OCI-LY7 (cell line): ENCODE data around the gene TSHZ2. TPM values are rescaled to one million over a fixed set of nuclear protein-coding genes. Genes with fewer than 3 reads are reported as not detected.

Experiments used
- BruUV-seq: library from RNA; stranded (reverse); fragments of 400-500 nt; replicated peaks from 2 replicates; lab custom pipeline; 2021; lab: Mats Ljungman, UMichigan
- CTCF ChIA-PET: fragments of 300-600 bp; sonication (Branson Sonifier 250); formaldehyde crosslinking; loops from one replicate; lab custom pipeline; 2022; ENCODE audit warnings: antibody characterized with exemption; ENCODE audit not compliant: unreplicated experiment; lab: Charles Lee
- POLR2A ChIA-PET: fragments of 300-600 bp; sonication (Branson Sonifier 250); formaldehyde crosslinking; loops from one replicate; lab custom pipeline; 2022; ENCODE audit warnings: antibody characterized with exemption; lab: Charles Lee
- DNase-seq: peaks from one replicate; pipeline ENCODE4 v3.0.0-alpha.2; 2015; ENCODE audit warnings: low spot score
- H2AFZ ChIP-seq: fragments of 200-600 bp; sonication (generic), shearing (Covaris generic); 2 replicates; pipeline ENCODE4 v1.6.1; 2014; ENCODE audit warnings: mild to moderate bottlenecking, antibody characterized with exemption, low read length, moderate library complexity
- H3K27ac ChIP-seq: fragments of 200-600 bp; sonication (generic); 2 replicates; pipeline ENCODE4 v1.5.1; 2014; ENCODE audit warnings: mixed run types, low read depth, mild to moderate bottlenecking, moderate library complexity, low read length, inconsistent platforms; ENCODE audit not compliant: poor library complexity, severe bottlenecking
- H3K36me3 ChIP-seq: fragments of 200-600 bp; sonication (generic); 2 replicates; pipeline ENCODE4 v1.6.1; 2014; ENCODE audit warnings: mild to moderate bottlenecking, antibody characterized with exemption, low read length, moderate library complexity, mixed read lengths; ENCODE audit not compliant: insufficient read depth
- H3K4me1 ChIP-seq: fragments of 200-600 bp; sonication (generic); 2 replicates; pipeline ENCODE4 v1.5.1; 2014; ENCODE audit warnings: mild to moderate bottlenecking, low read length; ENCODE audit not compliant: insufficient read depth, poor library complexity, severe bottlenecking
- H3K4me2 ChIP-seq: fragments of 200-600 bp; sonication (generic); 2 replicates; pipeline ENCODE4 v1.6.1; 2014; ENCODE audit warnings: mild to moderate bottlenecking, low read length
- H3K4me3 ChIP-seq: fragments of 200-600 bp; sonication (generic); 2 replicates; pipeline ENCODE4 v1.5.1; 2014; ENCODE audit warnings: mild to moderate bottlenecking, low read depth, low read length; ENCODE audit not compliant: poor library complexity, severe bottlenecking
- H3K79me2 ChIP-seq: fragments of 200-600 bp; sonication (generic); 2 replicates; pipeline ENCODE4 v1.6.1; 2016; ENCODE audit warnings: low read depth, mild to moderate bottlenecking, low read length, moderate library complexity, mixed read lengths; ENCODE audit not compliant: insufficient read depth
- H3K9me2 ChIP-seq: fragments of 200-600 bp; sonication (generic); 2 replicates; pipeline ENCODE4 v1.6.1; 2016; ENCODE audit warnings: mild to moderate bottlenecking, low read length, mixed read lengths; ENCODE audit not compliant: insufficient read depth
- H3K9me3 ChIP-seq: fragments of 200-600 bp; sonication (generic); 2 replicates; pipeline ENCODE4 v1.6.1; 2014; ENCODE audit warnings: mild to moderate bottlenecking, mixed run types, low read length, mixed read lengths
- H4K20me1 ChIP-seq: fragments of 200-600 bp; sonication (generic); 2 replicates; pipeline ENCODE4 v1.6.1; 2014; ENCODE audit warnings: mild to moderate bottlenecking, antibody characterized with exemption, low read length, moderate library complexity, mixed read lengths; ENCODE audit not compliant: insufficient read depth
- CTCF ChIP-seq: fragments of 200-600 bp; sonication (generic); conservative IDR thresholded peaks from 2 replicates; pipeline ENCODE4 v1.5.1; 2014; ENCODE audit warnings: mild to moderate bottlenecking, antibody characterized with exemption, low read length, moderate library complexity, mixed read lengths
- EZH2phosphoT487 ChIP-seq: fragments of 200-600 bp; sonication (generic); IDR thresholded peaks from 2 replicates; pipeline ENCODE4 v1.6.1; 2018; ENCODE audit warnings: low read depth, borderline replicate concordance, mild to moderate bottlenecking, mixed run types, antibody characterized with exemption, low read length, moderate library complexity, mixed read lengths
- intact Hi-C: fragments of 100-400 bp; cut with micrococcal nuclease; formaldehyde crosslinking; loops from one replicate; pipeline ENCODE4 v1.10.0; 2022; ENCODE audit not compliant: unreplicated experiment
- total RNA-seq, 2 experiments: library from RNA; depleted of rRNA in 1 of 2; stranded (reverse); fragments of >200 nt in 1 of 2; shearing (Covaris generic) in 1 of 2; gene quantifications; 2 replicates each; pipeline ENCODE4 v1.2.3, GENCODE V29; 2014 to 2022

TSHZ2 gene
- total RNA-seq, 2 experiments from 2014 or later: not detected

GRCh38 chr20:53444401-53445149 is 472.4 kb downstream of the TSHZ2 start:
- H3K79me2 ChIP-seq: no peaks in the 10 kb centered on the region
- no peaks in the 10 kb centered on the region for H3K9me2 ChIP-seq
- H3K4me2 ChIP-seq: no peak overlapping the region
- no peak overlapping the region for H3K27ac ChIP-seq
- no peak overlapping the region for H2AFZ ChIP-seq
- no peaks in the 10 kb centered on the region for H4K20me1 ChIP-seq
- H3K4me1 ChIP-seq: no peaks in the 10 kb centered on the region
- BruUV-seq: no TSS peak
- intact Hi-C loops: no loop called here
- no peak for DNase-seq
- CTCF ChIA-PET: no interaction called here
- TF ChIP-seq CTCF (no peak), EZH2phosphoT487 (no peak)
- H3K36me3 ChIP-seq: no peaks in the 10 kb centered on the region
- POLR2A ChIA-PET: no interaction called here
- H3K4me3 ChIP-seq: no peak overlapping the region
- H3K9me3 ChIP-seq: peaks cover 23% of the 10 kb centered on the region

- no peaks in the 10 kb centered on the region for H3K79me2 ChIP-seq
- H3K27ac ChIP-seq: no peak overlapping the region
- no peak for TF ChIP-seq EZH2phosphoT487
- no peak for TF ChIP-seq CTCF
- H3K36me3 ChIP-seq: no peaks in the 10 kb centered on the region
- peaks cover 23% of the 10 kb centered on the region for H3K9me3 ChIP-seq
- intact Hi-C loops: no loop called here
- no peak overlapping the region for H3K4me3 ChIP-seq
- H4K20me1 ChIP-seq: no peaks in the 10 kb centered on the region
- DNase-seq: no peak
- no TSS peak for BruUV-seq
- CTCF ChIA-PET: no interaction called here
- no peaks in the 10 kb centered on the region for H3K4me1 ChIP-seq
- no peaks in the 10 kb centered on the region for H3K9me2 ChIP-seq
- POLR2A ChIA-PET: no interaction called here
- H3K4me2 ChIP-seq: no peak overlapping the region
- no peak overlapping the region for H2AFZ ChIP-seq
Measured at GRCh38 chr20:53445321-53445731, 473.2 kb downstream of the TSHZ2 start.

- TF ChIP-seq CTCF: no peak
- no peak for TF ChIP-seq EZH2phosphoT487
- Histone ChIP-seq H4K20me1 (no peaks in the 10 kb centered on the region), H3K79me2 (no peaks in the 10 kb centered on the region), H3K4me1 (no peaks in the 10 kb centered on the region), H3K4me3 (no peak overlapping the region), H3K36me3 (no peaks in the 10 kb centered on the region), H3K9me3 (peaks cover 23% of the 10 kb centered on the region), H3K4me2 (no peak overlapping the region), H3K27ac (no peak overlapping the region), H2AFZ (no peak overlapping the region), H3K9me2 (no peaks in the 10 kb centered on the region)
- intact Hi-C loops: no loop called here
- ChIA-PET POLR2A (interaction anchor here (0.7 kb wide), 2 partner anchors 52 to 115 kb away, joined by 4 read pairs; no protein-coding TSS in a partner anchor), CTCF (no interaction called here)
- no peak for DNase-seq
- no TSS peak for BruUV-seq
Measured at GRCh38 chr20:53445932-53446331, 473.8 kb downstream of the TSHZ2 start.
